Peyer's patch (tissue), 4 donors: ENCODE results near the gene EVC.

Experiments
- CTCF ChIP-seq, 6 experiments: fragments of 450-650 bp in 4 of 6; fragments of 200-600 bp in 2 of 6; sonication (generic) in 1 of 6; IDR thresholded peaks; one replicate each; pipeline ENCODE4 v1.5.1; 2017 to 2019; ENCODE audit warnings: antibody characterized with exemption in 6 of 6, mild to moderate bottlenecking in 3 of 6, moderate library complexity in 1 of 6
- POLR2A ChIP-seq, 2 donors: fragments of 450-650 bp; IDR thresholded peaks; one replicate each; pipeline ENCODE4 v1.5.1; 2017; ENCODE audit warnings: antibody characterized with exemption in 2 of 2, mild to moderate bottlenecking in 2 of 2, moderate library complexity in 2 of 2

DNA sequence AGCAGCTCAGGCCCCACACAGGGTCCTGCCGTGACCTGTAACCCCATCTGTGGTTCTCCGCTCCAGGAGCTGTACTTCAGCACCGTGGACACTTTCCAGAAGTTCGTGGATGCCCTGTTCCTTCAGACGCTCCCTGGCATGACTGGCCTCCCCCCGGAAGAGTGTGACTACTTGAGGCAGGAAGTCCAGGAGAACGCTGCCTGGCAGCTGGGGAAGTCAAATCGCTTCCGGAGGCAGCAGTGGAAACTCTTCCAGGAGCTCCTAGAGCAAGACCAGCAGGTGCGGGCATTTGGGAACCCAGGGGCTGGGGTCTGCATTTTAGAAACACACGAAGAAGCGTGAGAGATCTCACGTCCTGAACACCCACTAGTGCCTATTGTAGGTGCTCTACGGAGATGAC is 72.5 kb downstream of the EVC start:
- no peak for TF ChIP-seq POLR2A (IDR thresholded peaks at IDR 0.05)
- no peak for TF ChIP-seq CTCF (IDR thresholded peaks at IDR 0.05)
